Stimulated activated CD4-positive, alpha-beta T cell treated with anti-CD3 and anti-CD28 coated beads, Interleukin-12 subunit alpha, Interleukin-12 subunit beta, amount 100 ng/mL, for 48 hours (primary cell): ENCODE measurements around the gene CLSTN1.
"Not testable (repeated sequence)": the region's sequence is repeated elsewhere in the genome, so short reads cannot be mapped to it uniquely, and the experiment has no call there.

Experiments used
- DNase-seq, 3 donors: peaks; one replicate each; pipeline ENCODE4 v3.0.0-alpha.2; 2020; ENCODE audit warnings: low read depth in 2 of 3, low spot score in 1 of 3

CLSTN1 gene

DNA sequence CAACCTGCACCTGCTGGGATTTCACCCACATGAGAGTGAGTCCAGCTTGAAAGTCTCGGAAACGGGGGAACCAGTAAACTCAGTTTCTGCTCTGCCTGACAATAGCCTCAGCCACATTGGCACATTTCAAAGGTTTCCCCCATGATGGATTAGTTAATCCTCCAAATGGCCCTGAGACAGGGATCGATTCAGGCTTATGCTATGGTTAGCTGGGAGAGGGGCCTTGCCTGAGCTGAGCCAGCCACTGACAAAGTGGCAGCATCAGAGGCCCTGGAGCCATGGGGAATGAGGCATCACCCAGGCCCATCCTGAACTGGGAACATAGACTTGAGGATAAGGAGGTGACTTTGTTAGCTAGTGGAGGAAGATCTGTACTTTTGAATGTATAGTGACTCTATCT lies 2.9 kb upstream of the CLSTN1 start:
- DNase-seq: no peak

DNA sequence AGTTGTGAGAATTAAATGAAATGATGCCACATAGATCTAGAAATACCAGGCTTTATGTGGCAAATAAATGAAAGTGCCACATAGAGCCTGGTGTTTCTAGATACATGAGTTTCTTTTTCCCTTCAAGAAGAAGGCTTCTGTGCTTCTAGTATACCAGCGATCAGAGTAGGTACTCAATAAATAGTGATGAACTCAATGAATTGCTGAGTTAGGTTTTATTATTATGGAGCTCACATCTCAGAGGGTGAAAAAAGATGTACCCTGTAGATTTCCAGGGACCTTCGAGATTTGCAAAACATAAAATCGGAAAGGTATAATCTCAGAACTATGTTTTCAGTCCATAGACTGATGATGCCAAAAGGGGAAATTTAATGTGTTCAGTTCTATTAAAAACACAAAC lies 2.3 kb upstream of the CLSTN1 start:
- DNase-seq: no peak

DNA sequence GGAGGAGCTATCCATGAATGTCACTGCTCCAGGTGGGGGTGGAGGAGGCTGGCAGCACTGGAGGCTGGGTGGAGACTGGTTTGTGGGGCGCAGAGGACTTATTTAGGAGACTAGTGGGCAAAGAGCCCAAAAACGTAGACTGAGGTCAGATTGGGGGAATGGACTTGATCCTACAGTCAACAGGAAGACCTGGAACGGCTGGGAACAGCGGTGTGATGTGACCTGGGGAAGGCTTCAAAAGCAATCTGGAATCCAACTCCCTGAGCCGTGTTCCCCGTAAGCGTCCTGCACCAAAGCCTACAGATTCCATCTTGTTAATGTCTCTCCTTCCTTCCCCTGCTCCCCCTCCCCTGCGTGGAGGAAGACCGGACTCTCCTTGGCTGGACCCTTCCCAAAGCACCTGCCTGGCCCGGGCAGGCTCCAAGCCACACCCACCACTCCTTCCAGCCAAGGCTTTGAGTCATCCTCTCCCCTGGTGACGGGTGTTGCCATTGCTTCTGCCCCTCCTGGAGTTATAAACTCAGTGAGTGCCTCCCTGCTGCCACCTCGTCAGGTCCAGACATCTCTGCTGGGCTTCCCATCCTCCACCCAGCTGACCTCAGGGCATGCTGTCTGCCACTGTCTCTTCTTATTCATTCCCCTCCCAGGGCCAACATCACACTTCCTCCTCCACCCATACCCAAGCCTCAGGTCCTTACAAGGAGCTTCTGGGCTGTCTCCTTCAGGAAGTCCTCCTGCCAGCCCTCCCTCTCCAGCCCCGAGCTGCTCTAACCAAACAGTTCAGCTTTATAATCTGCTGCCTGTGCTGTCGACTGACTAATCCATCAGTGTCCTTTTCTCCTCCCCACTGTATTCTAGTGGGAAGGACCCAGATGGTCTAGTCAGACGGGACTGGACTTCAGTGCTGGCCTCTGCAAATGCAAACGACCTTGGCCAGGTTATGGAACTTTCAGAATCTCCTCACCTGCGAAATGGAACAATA lies 1.6 kb upstream of the CLSTN1 start:
- no peak for DNase-seq

DNA sequence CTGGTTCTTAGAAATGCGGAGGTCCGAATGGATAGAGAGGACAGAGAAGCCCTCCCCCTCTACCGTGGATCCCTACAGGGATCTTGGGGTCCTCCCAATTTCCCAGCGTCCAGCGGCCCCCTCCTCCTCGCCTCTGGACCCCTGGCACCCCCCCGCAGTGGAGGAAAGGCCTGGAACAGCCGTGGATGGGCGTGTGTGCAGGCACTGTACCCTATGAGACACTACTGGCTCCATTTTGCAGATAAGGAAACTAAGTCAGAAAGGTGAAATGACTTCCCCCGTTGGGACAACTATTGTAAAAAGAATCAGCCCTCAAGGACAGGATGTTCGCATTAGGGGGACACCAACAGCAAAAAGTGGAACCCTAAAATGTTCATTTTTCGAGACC lies 931 bp upstream of the CLSTN1 start:
- no peak for DNase-seq

DNA sequence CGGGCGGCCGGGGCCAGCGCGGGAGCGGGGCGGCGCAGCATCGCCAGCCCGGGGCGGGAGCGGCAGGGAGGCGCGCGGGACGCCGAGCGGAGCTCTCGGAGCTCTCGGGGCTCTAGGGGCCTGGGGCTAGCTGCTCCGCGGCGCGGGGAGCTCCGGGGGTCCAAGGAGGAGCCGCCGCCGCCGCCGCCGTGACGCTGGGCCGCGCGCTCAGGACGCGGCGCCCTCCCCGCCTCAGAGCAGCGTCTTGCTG lies 147 bp downstream of the CLSTN1 start:
- no peak for DNase-seq

DNA sequence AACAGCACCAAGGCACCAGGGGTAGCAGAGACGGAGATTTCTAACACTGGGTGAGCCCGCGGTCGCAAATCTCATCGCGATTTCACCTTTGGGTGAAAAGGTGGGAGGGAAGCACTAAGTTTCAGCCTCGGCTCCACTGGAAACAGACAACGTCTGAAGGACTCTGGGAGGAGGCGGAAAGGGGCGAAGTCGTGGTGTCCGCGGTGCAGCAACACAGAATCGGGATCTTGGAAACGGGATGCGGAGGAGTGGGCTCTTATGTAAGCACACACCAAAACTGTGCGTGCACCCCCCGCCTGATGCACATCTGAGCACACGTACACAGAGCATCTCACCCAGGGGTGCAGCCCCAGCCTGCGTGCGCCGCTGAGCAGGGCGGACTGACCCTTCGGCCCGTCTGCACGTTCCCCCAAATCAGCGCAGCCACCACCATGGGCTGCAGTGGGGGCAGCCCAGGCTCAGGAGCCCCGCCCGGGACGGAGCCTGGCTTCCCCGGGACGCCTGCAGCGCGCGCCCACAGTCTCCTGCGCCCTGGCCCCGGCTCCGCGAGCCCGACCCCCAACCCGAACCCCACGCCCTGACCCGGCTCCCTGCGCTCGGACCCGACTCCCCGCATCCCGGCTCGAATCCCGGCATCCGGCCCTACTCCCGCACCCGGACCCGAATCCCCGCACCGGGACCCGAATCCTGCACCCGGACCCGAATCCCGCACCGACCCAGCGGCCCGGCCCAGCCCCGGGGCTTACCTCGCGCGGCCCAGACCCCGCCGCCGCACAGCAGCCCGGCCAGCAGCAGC lies 670 bp downstream of the CLSTN1 start:
- DNase-seq: no peak

DNA sequence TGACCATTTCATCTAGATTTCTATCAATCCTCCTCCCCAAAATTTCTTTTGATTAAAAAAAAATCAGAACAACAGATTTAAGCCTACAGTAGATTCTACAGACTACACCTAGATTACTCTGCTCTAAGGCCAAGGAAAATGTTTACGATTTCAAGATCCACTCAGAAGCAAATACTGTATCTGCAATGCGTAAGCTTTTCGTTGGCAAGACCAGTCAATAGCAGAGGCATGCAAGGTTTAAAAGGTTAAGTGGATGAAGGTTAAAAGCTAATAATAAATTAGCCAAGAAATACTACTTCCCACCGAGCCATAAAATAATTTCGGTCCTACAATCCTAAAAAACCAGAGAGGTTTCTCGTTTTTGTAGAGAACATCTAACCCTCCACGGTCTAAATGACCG lies 1.3 kb downstream of the CLSTN1 start:
- DNase-seq: no peak

DNA sequence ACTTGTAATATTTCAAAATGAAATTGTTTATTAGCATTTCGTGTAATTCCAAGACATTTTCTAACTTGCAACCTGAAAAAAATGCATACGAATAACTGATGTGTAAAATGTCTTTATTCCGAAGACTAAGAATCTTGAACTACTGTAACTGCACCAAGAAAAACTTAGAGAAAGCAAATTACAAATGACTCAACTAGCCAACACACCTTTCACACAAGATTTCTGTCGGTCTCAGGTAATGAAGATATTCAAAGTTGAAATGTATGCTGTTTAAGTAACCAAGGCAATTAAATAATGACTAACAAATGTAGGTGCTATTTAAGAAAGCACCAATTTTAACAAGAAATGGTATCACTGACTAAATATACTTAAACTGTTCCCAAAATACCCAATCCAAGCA lies 2.1 kb downstream of the CLSTN1 start:
- DNase-seq: no peak

DNA sequence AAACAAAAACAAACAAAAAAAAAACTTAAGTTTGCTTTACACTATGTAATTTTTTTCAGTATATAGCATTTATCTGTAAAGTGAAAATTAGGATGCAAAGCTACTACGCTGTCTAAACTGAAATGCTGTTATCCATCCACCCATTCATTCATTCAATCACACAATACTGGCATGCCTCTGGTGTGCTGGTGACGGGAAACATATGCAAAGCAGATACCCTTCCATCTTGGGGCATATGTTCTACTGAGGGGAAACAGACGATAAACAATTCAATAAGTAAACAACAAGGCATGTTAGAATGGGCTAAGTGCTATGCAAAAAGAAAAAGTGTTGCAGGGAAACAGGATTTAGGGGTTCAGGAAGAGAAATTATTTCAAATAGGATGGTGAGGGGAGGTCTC lies 3.2 kb downstream of the CLSTN1 start:
- DNase-seq: no peak

DNA sequence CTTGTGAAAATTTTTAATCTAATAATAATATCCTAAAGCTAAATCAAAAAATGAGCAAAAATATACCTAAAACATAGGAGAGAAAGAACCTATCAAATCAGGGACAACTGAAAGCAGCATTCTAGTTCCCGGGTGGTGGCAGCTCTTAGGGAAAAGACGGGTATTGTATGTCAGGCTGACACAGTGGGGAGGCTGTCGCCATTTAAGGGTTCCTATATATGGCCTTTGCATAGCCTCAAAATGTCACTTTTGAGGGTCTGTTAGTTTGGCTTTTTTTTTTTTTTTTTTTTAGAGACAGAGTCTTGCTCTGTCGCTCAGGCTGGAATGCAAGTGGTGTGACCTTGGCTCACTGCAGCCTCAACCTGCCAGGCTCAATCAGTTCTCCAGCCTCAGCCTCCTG lies 6.0 kb downstream of the CLSTN1 start:
- no peak for DNase-seq

DNA sequence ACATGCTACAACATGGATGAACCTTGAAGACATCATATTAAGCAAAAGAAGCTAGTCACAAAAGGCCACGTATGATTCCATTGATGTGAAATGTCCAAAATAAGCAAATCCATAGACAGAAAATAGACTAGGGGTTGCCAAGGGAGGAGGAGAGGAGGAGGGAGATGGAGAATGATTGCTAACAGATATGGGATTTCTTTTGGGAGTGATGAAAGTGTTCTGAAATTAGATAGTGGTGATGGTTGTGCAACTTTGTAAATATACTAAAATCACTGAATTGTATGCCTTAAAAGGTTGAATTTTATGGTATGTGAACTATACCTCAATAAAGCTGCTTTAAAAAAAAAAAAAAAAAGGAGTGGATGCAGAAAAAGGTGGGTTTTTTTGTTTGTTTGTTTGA lies 7.6 kb downstream of the CLSTN1 start:
- no peak for DNase-seq

DNA sequence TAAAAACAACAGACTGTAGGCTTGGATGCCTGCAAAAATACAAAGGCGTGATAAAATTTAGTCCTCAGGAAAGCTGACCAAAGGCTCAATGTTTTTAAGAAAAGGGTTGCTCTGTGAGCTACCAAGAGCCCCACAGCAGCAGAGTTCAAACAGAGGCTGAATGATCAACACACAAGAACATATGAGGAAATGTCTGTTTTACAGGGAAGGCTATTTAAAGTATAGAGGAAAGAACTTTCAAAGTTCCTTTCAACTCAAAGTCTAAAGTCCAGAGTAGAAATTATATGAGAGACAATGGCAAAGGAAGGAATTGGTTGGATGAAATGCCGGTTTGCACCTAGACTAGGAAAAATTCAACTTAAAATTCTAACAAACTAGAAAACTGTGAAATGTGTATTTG lies 8.6 kb downstream of the CLSTN1 start:
- DNase-seq: no peak

DNA sequence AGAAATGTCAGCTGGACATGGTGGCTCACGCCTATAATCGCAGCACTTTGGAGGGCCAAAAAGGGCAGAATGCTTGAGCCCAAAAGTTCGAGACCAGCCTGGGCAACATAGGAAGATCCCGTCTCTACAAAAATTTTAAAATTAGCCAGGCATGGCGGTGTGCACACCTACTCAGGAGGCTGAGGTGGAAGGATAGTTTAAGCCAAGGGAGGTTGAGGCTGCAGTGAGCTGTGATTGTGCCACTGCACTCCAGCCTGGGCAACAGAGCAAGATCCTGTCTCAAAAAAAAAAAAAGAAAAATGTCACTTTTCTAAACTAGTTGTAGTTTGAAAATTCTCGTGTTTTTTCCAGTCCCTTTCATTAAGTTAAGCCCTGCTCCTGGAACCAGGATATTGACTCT lies 9.1 kb downstream of the CLSTN1 start:
- DNase-seq: no peak

DNA sequence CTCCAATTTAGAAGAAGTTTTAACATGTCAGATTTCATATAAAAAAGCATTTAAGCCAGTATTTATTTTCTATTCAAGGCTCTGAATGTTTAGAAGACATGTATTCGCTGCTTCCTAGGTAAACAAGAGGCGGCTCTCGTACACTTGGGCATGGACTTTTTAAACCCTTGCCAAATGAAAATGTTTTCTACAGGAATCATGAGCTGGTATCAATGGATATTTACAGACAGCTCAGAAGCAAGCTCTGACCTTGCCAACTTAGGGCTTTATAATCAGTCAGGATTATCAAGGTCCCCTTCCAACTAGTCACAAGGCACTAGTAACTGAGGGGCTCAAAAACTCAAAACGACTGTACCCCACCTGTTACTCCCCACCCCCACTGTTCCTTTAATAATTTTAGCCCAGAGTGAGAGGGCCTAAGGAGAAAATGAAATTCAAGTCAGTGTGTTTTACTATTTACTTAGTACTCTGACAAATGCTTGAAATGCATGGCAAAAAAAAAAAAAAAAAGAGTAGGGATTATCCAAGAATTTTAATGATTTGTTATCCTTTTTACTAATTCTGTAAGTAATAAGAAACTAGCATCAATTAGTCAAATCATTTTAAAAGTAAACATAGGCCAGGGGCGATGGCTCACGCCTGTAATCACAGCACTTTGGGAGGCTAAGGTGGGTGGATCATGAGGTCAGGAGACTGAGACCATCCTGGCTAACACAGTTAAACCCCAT lies 12.4 kb downstream of the CLSTN1 start:
- DNase-seq: no peak

DNA sequence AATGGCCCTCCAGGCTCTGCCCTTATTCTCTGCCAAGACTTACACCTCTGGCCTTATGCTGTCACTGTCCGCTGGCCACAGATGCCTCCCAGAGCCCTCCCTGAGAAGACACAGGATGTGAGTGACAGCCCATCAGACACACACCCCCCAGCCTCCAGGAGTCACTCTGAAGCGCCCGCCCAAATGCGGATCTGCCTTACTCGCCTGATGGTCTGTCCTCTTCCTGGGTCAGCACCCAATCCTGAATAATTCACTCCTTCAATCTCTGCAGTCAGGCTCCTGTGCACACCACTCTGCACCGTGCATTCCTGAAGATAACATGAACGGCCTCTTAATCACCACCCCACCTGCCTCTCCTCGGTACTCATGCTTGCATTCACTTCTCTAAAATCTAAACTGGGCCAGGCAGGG lies 14.7 kb downstream of the CLSTN1 start:
- no peak for DNase-seq

DNA sequence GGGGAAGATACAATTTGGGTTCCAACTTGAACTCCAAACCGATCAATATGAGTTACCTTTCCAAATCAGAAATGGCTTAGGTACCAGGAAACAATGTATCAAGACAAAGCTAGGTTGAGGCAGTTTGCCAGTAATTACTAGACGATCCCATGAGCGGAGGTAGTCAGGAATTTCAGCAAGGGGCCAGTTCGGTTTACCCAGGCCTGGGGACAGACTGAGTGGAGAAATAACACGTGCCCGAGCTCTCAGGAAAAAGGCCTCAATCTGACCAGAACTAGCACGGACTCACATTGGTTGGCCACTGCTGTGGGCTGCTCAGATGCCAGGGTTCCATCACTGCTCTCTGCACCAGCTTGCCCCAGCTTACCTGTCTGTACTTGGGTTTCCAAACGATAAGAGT lies 15.3 kb downstream of the CLSTN1 start:
- no peak for DNase-seq

DNA sequence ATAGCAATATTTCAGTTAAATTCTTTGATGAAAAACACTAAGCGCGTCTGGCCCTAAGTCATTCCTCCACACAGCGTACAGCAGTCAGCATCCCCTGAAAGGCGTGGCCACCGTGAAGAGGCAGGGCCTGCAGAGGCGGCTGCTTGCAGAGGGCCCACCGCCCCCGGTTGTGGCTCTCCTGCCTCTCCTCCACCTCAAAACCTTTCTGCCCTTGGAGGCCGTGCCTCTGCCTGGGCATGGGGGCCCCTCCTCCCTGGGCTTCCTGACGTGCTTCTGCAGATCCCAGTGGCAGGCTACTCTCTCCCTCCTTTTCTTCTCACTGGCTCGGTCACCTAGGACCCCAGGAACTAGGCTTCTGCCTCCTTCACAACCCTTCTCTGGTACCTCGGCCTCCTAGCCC lies 16.2 kb downstream of the CLSTN1 start:
- no peak for DNase-seq

DNA sequence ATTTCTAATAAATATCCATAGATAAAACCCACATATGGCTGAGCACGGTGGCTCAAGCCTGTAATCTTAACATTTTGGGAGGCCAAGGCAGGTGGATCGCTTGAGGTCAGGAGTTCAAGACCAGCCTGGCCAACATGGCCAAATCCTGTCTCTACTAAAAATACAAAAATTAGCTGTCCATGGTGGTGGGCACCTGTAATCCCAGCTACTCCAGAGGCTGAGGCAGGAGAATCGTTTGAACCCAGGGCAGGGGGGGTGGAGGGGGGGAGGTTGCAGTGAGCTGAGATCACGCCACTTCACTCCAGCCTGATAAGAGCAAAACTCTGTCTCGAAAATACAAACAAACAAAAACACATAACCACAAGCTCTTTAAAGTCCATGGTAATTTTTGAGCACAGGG lies 17.8 kb downstream of the CLSTN1 start:
- not testable (repeated sequence) for DNase-seq

DNA sequence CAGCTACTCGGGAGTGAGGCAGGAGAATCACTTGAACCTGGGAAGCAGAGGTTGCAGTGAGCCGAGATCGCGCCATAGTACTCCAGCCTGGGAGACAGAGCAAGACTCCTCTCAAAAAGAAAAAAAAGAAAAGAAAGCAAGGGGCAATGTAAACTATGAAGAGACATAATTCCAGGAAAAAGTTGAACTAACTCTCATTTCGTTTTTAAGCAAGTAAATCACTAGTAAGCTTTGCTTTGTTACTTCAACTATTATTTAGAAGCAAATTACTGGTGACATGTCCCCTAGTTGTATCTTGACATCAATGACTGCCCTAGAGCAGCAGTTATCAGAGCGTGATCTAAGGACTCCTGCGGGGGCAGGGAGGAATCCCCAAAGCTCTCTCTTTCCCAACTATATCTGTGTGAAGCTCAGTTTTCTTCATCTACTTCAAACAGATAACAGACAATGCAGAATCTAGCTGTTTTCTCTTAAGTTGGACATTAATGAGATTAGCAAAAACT lies 18.7 kb downstream of the CLSTN1 start:
- DNase-seq: no peak

DNA sequence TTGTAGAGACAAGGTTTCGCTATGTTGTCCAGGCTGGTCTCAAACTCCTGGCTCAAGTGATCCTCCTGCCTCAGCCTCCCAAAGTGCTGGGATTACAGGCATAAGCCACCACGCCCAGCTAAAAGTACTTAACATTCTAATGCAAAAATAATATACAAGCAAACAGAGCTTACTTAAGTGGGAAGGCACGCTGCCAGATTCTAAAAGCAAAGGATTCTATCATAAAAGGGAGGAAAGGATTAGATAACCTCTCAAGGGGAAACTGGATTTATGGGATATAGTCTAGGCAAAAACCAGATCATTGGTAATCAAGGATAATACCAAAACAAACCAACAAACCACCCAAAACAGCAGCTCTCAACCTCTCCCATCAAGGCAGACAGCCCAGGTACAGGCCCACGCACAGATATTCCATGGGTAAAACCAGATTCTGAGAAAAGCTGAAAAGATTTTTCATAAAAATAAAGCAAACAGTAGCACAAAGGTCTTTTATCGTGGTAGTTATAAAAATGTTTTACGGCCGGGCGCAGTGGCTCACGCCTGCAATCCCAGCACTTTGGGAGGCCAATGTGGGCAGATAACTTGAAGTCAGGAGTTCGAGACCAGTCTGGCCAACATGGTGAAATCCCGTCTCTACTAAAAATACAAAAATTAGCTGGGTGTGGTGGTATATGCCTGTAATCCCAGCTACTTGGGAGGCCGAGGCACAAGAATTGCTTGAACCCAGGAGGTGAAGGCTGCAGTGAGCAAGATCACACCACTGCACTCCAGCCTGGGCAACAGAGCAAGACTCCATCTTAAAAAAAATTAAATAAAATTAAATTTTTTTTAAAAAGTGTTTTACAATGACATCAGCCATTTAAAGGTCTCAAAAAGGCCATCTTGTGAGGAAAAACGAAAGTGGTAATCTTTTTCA lies 20.5 kb downstream of the CLSTN1 start:
- not testable (repeated sequence) for DNase-seq

DNA sequence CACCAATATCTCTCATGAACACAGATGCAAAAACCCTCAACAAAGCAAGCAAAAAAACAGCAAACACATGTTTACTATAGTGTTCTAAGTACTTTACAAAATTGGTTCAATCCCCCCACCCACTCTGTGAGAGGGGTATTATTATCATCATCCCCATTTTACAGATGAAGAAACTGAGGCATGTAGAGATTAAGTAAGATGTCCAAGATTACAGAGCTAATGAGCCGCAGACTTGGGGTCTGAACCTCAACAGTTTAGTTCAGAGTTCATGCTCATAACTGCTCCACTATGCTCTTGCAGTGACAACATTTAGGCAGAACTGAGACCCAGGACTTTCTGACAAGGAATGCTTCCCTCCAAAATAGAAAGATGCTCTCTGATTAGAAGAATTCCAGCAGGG lies 21.9 kb downstream of the CLSTN1 start:
- no peak for DNase-seq
